Stimulated activated memory B cell treated with anti-CD40 and anti-IgM and Interleukin-4, amounts not matched to agents 10 μg/mL and 1 μg/mL and 100 μg/mL, for 72 hours (primary cell): ENCODE data around the gene C8B.

Experiments used
- ATAC-seq: fragments of 150-1000 bp; cut with Tn5 transposase; 2 replicates; pipeline ENCODE4 v1.10.0; 2021
- H3K27ac Mint-ChIP-seq: one replicate; pipeline ENCODE4 v1.8.0; 2022; ENCODE audit warnings: mild to moderate bottlenecking, mixed read lengths
- H3K27me3 Mint-ChIP-seq: one replicate; pipeline ENCODE4 v1.8.0; 2022; ENCODE audit warnings: mixed read lengths
- H3K36me3 Mint-ChIP-seq: one replicate; pipeline ENCODE4 v1.8.0; 2022; ENCODE audit warnings: mixed read lengths
- H3K4me1 Mint-ChIP-seq: one replicate; pipeline ENCODE4 v1.8.0; 2022; ENCODE audit warnings: mixed read lengths
- H3K4me3 Mint-ChIP-seq: one replicate; pipeline ENCODE4 v1.8.0; 2022; ENCODE audit warnings: mild to moderate bottlenecking, moderate library complexity, mixed read lengths
- H3K9me3 Mint-ChIP-seq: one replicate; pipeline ENCODE4 v1.8.0; 2022; ENCODE audit warnings: mixed read lengths

The C8B gene

DNA sequence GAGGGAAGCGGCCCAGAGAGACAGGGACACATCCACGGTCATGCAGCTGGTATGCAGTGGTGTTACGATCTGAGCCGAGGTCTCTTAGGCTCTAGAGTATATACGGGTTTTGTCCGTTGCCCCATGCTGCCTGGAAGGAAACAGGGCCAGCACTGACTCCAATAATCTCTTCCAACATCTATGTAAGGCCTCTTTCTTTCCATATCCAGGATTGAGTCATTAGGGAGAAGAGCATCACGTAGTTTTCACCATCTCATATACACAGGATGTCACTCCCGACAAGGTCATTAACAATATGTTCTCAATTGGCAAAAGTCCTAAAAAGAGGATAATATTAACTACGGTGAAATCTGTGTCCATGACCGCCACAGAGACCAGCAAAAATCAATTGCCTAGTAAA is 4.4 kb downstream of the C8B start:
- Mint-ChIP-seq H3K27me3 (no peaks in the 10 kb centered on the region), H3K27ac (no peak overlapping the region), H3K4me3 (no peak overlapping the region), H3K4me1 (no peaks in the 10 kb centered on the region), H3K36me3 (no peaks in the 10 kb centered on the region), H3K9me3 (no peaks in the 10 kb centered on the region)
- no peak for ATAC-seq

DNA sequence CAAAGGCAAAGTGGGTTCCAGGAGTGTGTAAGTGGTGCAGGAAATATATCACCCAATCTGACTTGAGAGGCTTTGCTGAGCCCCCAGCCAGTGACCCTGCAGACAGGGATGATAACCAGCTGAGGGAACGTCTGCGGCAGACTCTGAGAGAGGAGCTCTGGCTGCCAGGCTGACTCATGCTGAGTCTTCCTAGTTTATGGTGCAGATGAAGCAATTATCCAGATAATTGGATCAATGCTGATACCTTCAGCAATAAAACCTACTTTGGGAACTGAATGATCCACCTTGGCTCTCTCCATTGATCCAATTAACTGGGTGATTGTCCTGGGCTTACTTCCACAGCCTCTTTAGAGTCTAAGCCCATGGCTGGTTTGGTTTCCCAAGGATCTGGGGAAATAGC is 7.3 kb downstream of the C8B start:
- Mint-ChIP-seq H3K27ac (no peak overlapping the region), H3K4me1 (no peaks in the 10 kb centered on the region), H3K9me3 (no peaks in the 10 kb centered on the region), H3K4me3 (no peak overlapping the region), H3K27me3 (no peaks in the 10 kb centered on the region), H3K36me3 (no peaks in the 10 kb centered on the region)
- ATAC-seq: no peak

DNA sequence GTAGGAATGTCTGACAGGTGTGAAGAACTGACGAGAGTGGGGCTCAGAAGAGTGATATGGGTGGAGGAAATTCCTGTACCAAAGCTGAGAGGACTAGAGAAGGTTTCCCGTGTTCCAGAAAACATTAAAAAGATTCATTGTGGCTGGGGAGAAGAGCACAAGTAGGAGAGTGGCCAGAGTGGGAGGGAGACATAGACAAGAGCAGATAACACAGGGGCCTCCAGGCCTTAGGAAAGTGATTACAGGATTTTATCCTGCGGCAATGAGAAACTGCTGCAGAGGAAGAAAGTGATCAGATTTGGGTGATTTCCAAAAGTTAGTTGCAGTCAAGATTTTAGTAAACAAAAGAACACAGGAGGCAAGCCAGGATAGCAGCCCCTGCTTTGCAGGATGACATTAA is 7.9 kb downstream of the C8B start:
- ATAC-seq: no peak
- H3K27me3 Mint-ChIP-seq: no peaks in the 10 kb centered on the region
- H3K4me3 Mint-ChIP-seq: no peak overlapping the region
- no peaks in the 10 kb centered on the region for H3K9me3 Mint-ChIP-seq
- H3K27ac Mint-ChIP-seq: no peak overlapping the region
- H3K36me3 Mint-ChIP-seq: no peaks in the 10 kb centered on the region
- H3K4me1 Mint-ChIP-seq: no peaks in the 10 kb centered on the region

GRCh38 chr1:56954664-56955063 is 11.2 kb downstream of the C8B start:
- no peak overlapping the region for H3K27ac Mint-ChIP-seq
- no peak overlapping the region for H3K4me3 Mint-ChIP-seq
- H3K4me1 Mint-ChIP-seq: no peaks in the 10 kb centered on the region
- no peaks in the 10 kb centered on the region for H3K27me3 Mint-ChIP-seq
- no peaks in the 10 kb centered on the region for H3K9me3 Mint-ChIP-seq
- ATAC-seq: no peak
- no peaks in the 10 kb centered on the region for H3K36me3 Mint-ChIP-seq

DNA sequence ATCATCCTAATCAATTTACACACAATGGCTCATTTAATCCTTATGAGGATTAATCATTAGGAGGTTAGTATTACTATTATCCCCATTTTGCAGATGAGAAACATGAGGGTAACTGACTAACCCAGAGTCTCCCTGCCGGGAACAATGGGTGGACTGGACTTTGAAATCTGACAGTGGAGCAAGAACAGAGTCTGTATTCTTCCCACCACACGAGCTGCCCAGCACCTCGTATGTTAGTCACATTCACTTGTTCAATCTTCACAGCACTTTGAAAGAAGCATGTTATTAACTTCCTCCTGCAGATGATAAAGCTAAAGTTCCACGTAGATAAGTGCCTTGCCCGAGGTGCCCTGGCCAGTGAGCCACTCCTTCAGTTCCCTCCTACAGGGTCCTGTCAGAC is 12.4 kb downstream of the C8B start:
- Mint-ChIP-seq H3K27ac (no peak overlapping the region), H3K4me3 (no peak overlapping the region), H3K9me3 (no peaks in the 10 kb centered on the region), H3K36me3 (no peaks in the 10 kb centered on the region), H3K4me1 (no peaks in the 10 kb centered on the region), H3K27me3 (no peaks in the 10 kb centered on the region)
- no peak for ATAC-seq

DNA sequence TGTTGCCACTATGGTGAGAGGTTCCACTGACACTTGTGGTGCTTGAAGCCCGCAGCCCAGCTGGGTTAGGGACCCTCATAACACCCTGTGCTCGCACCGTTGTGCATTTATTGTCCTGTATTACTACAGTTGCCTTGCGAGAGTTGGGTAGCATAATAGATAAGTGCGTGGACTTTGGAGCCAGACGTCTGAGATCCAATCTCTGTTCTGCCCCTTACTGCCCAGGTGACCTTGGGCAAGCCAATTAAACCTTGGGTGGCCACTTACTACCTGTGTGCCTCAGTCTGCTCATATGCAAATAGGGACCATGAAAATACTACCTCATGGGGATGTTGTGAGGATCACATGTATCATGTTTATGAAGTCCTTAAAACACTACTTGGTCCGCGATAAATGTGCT is 13.3 kb downstream of the C8B start:
- Mint-ChIP-seq H3K9me3 (no peaks in the 10 kb centered on the region), H3K27me3 (no peaks in the 10 kb centered on the region), H3K27ac (no peak overlapping the region), H3K4me3 (no peak overlapping the region), H3K4me1 (no peaks in the 10 kb centered on the region), H3K36me3 (no peaks in the 10 kb centered on the region)
- ATAC-seq: no peak

- Mint-ChIP-seq H3K4me3 (no peak overlapping the region), H3K27ac (no peak overlapping the region), H3K9me3 (no peaks in the 10 kb centered on the region), H3K27me3 (no peaks in the 10 kb centered on the region), H3K4me1 (no peaks in the 10 kb centered on the region), H3K36me3 (no peaks in the 10 kb centered on the region)
- ATAC-seq: no peak
These were observed 17.3 kb downstream of the C8B start for GRCh38 chr1:56948403-56949023.

GRCh38 chr1:56940039-56940438 is 25.8 kb downstream of the C8B start:
- peaks cover 18% of the 10 kb centered on the region for H3K27me3 Mint-ChIP-seq
- H3K4me1 Mint-ChIP-seq: no peaks in the 10 kb centered on the region
- no peak overlapping the region for H3K4me3 Mint-ChIP-seq
- no peaks in the 10 kb centered on the region for H3K9me3 Mint-ChIP-seq
- no peaks in the 10 kb centered on the region for H3K36me3 Mint-ChIP-seq
- H3K27ac Mint-ChIP-seq: no peak overlapping the region
- ATAC-seq: no peak

DNA sequence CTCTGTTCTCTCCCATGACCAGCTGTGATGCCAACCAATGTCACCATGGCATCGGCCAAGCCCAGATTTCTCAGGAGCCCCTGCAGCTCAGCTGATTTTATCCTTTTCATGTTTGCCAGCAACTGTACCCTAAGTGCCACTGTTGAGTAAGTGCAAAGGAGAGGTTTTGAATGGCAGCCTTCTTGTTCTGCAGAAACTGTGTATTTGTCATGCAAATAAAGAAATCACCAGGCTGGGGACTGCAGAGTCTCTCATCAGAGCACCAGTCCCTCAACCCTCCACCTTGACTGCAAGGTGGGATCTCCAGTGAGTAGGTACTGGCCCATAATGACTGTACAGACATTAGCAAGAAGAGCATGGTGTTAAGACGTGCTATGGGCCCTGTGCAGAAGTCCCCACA is 26.6 kb downstream of the C8B start:
- no peak for ATAC-seq
- Mint-ChIP-seq H3K4me3 (no peak overlapping the region), H3K9me3 (no peaks in the 10 kb centered on the region), H3K36me3 (no peaks in the 10 kb centered on the region), H3K27ac (no peak overlapping the region), H3K4me1 (no peaks in the 10 kb centered on the region), H3K27me3 (peaks cover 18% of the 10 kb centered on the region)

GRCh38 chr1:56938646-56939045 is 27.2 kb downstream of the C8B start:
- Mint-ChIP-seq H3K27me3 (peaks cover 18% of the 10 kb centered on the region), H3K9me3 (no peaks in the 10 kb centered on the region), H3K4me1 (no peaks in the 10 kb centered on the region), H3K36me3 (no peaks in the 10 kb centered on the region), H3K4me3 (no peak overlapping the region), H3K27ac (no peak overlapping the region)
- ATAC-seq: no peak

DNA sequence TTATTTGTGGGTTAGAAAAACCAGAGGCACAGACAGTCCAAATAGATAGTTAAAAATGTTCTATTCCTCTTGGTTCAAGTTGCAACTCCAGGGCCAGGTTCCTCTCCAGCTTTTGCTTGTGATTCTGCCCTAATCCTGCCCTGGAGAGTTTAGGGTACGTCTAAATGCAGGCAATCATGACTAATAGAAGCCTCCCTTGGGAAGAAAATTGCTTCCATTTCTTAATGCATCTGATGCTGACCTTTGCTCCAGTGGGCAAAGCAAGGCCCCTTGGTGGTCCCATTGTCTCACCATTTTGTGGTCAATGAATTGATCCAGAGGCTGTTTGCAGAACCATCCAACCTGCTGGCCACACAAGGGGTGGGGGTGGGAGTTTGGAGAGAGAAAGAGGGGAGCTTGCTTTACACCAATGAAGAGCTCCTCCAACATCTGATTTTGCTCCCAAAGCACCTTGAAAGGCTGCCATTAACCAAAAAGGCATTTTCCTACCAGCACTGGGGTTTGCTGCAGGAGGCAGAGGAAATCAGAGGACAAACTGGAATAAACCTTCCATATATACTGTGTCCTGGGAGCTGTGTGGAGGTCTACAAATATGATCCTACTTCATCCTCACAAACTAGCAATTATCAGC is 31.3 kb downstream of the C8B start:
- Mint-ChIP-seq H3K4me1 (no peaks in the 10 kb centered on the region), H3K36me3 (no peaks in the 10 kb centered on the region), H3K27ac (no peak overlapping the region), H3K9me3 (peaks cover 3% of the 10 kb centered on the region), H3K4me3 (no peak overlapping the region), H3K27me3 (peaks cover 7% of the 10 kb centered on the region)
- no peak for ATAC-seq

GRCh38 chr1:56933606-56934005 is 32.2 kb downstream of the C8B start:
- H3K27me3 Mint-ChIP-seq: peaks cover 7% of the 10 kb centered on the region
- H3K4me3 Mint-ChIP-seq: no peak overlapping the region
- ATAC-seq: no peak
- no peaks in the 10 kb centered on the region for H3K36me3 Mint-ChIP-seq
- no peak overlapping the region for H3K27ac Mint-ChIP-seq
- peaks cover 3% of the 10 kb centered on the region for H3K9me3 Mint-ChIP-seq
- H3K4me1 Mint-ChIP-seq: no peaks in the 10 kb centered on the region

GRCh38 chr1:56933161-56933560 is 32.7 kb downstream of the C8B start:
- Mint-ChIP-seq H3K4me3 (no peak overlapping the region), H3K27me3 (peaks cover 7% of the 10 kb centered on the region), H3K9me3 (peaks cover 3% of the 10 kb centered on the region), H3K36me3 (no peaks in the 10 kb centered on the region), H3K4me1 (no peaks in the 10 kb centered on the region), H3K27ac (no peak overlapping the region)
- ATAC-seq: no peak

DNA sequence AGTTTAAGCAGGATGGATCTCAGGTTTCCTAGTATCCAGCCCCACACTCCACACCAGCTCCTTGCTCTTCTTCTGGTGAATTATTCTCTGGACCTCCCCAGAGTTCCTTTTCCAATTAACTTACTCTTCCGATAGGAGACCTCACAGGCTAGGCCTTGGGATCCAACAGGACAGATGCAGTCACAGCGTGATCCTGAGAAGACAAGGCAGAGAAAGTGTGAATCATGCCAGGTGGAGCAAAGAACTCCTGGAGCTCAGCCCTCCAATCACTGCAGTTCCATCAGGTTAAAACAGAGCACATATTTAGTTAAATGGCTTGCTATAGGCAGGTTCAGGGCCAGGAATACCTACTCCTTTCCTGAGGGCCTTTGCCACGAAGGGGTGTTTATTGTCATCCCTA is 34.1 kb downstream of the C8B start:
- no peak for ATAC-seq
- Mint-ChIP-seq H3K27me3 (peaks cover 7% of the 10 kb centered on the region), H3K36me3 (no peaks in the 10 kb centered on the region), H3K4me1 (no peaks in the 10 kb centered on the region), H3K4me3 (no peak overlapping the region), H3K9me3 (peaks cover 3% of the 10 kb centered on the region), H3K27ac (no peak overlapping the region)

DNA sequence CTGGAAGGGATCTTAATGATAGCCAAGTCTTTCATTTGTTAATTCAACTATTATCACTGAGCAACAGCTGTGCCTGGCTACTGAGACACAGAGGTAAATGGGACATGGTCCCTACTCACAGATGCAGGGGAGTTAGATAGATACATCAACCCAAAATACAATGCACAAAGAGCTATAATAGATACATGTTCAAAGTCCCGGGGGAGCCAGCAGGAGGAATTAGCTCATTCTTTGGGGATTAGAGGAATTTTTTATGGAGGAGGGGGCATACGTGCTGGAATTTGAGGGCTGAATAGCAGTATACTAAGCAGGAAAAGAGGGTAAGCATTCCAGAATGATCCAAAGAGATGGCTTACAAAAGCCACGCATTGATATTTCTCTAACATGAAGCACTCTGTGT is 34.6 kb downstream of the C8B start:
- Mint-ChIP-seq H3K27me3 (peaks cover 7% of the 10 kb centered on the region), H3K27ac (no peak overlapping the region), H3K36me3 (no peaks in the 10 kb centered on the region), H3K4me3 (no peak overlapping the region), H3K4me1 (no peaks in the 10 kb centered on the region), H3K9me3 (peaks cover 3% of the 10 kb centered on the region)
- ATAC-seq: no peak

DNA sequence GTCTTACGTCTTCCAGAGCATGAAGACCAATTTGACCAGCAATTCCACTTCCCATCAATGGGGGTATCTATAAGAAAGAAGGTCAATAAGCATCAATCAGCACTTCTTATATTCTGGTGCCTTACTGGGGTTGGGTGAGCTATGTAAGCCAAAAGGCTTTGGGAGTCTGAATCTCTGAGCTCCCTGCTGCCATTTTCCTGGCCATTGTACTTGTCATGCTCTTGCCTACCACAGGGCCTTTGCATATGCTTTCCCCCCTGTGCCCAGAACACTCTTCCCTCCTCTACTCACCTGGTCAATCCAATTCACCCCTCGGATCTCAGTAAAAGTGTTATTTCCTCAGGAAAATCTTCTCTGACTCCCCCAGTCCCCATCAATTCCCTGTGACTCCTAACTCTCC is 36.3 kb downstream of the C8B start:
- no peaks in the 10 kb centered on the region for H3K4me1 Mint-ChIP-seq
- ATAC-seq: no peak
- H3K27ac Mint-ChIP-seq: no peak overlapping the region
- H3K4me3 Mint-ChIP-seq: no peak overlapping the region
- peaks cover 3% of the 10 kb centered on the region for H3K9me3 Mint-ChIP-seq
- no peaks in the 10 kb centered on the region for H3K36me3 Mint-ChIP-seq
- H3K27me3 Mint-ChIP-seq: peaks cover 7% of the 10 kb centered on the region
